Measurements from ENCODE around the gene IL21.

Gene IL21

GRCh38 chr4:122652379-122652778, 31.5 kb upstream of the IL21 start:
- Histone ChIP-seq H3K4me3 (ENCODE audit: low read length, poor library complexity, severe bottlenecking) (no peak overlapping the region), H3K79me2 (ENCODE audit: insufficient read depth, low read length) (no peaks in the 10 kb centered on the region), H3K9me3 (ENCODE audit: insufficient read depth, low read depth, low read length) (no peaks in the 10 kb centered on the region), H3K36me3 (ENCODE audit: insufficient read depth, low read length) (no peaks in the 10 kb centered on the region), H3K4me2 (ENCODE audit: low read depth, low read length, poor library complexity, severe bottlenecking) (no peak overlapping the region), H4K20me1 (ENCODE audit: insufficient read depth, low read length, poor library complexity, severe bottlenecking) (no peaks in the 10 kb centered on the region), H3K4me1 (ENCODE audit: insufficient read depth, low read length, poor library complexity, severe bottlenecking) (no peaks in the 10 kb centered on the region), H3K9me2 (replicated peaks; ENCODE audit: low read depth, low read length) (no peaks in the 10 kb centered on the region), H3K9ac (ENCODE audit: low read depth, low read length, poor library complexity, severe bottlenecking) (no peak overlapping the region), H3K27me3 (ENCODE audit: insufficient read depth, low read length, poor library complexity, severe bottlenecking) (no peaks in the 10 kb centered on the region), H3F3A (ENCODE audit: low read depth) (no peaks in the 10 kb centered on the region), H2AFZ (ENCODE audit: low read length) (no peak overlapping the region)
- TF ChIP-seq, protein P1, sequence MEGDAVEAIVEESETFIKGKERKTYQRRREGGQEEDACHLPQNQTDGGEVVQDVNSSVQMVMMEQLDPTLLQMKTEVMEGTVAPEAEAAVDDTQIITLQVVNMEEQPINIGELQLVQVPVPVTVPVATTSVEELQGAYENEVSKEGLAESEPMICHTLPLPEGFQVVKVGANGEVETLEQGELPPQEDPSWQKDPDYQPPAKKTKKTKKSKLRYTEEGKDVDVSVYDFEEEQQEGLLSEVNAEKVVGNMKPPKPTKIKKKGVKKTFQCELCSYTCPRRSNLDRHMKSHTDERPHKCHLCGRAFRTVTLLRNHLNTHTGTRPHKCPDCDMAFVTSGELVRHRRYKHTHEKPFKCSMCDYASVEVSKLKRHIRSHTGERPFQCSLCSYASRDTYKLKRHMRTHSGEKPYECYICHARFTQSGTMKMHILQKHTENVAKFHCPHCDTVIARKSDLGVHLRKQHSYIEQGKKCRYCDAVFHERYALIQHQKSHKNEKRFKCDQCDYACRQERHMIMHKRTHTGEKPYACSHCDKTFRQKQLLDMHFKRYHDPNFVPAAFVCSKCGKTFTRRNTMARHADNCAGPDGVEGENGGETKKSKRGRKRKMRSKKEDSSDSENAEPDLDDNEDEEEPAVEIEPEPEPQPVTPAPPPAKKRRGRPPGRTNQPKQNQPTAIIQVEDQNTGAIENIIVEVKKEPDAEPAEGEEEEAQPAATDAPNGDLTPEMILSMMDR (conservative IDR thresholded peaks at IDR 0.05; ENCODE audit: low read length) = peak; percentile 58
- no peak for TF ChIP-seq EZH2phosphoT487 (IDR thresholded peaks at IDR 0.05; ENCODE audit: borderline replicate concordance)

- no peak overlapping the region for H3K9ac ChIP-seq (ENCODE audit: low read depth, low read length, poor library complexity, severe bottlenecking)
- H3K79me2 ChIP-seq (ENCODE audit: insufficient read depth, low read length) = no peaks in the 10 kb centered on the region
- no peaks in the 10 kb centered on the region for H3F3A ChIP-seq (ENCODE audit: low read depth)
- H3K4me2 ChIP-seq (ENCODE audit: low read depth, low read length, poor library complexity, severe bottlenecking) = no peak overlapping the region
- no peaks in the 10 kb centered on the region for H4K20me1 ChIP-seq (ENCODE audit: insufficient read depth, low read length, poor library complexity, severe bottlenecking)
- no peaks in the 10 kb centered on the region for H3K9me3 ChIP-seq (ENCODE audit: insufficient read depth, low read depth, low read length)
- H2AFZ ChIP-seq (ENCODE audit: low read length) = no peak overlapping the region
- H3K4me1 ChIP-seq (ENCODE audit: insufficient read depth, low read length, poor library complexity, severe bottlenecking) = no peaks in the 10 kb centered on the region
- no peaks in the 10 kb centered on the region for H3K9me2 ChIP-seq (replicated peaks; ENCODE audit: low read depth, low read length)
- H3K27me3 ChIP-seq (ENCODE audit: insufficient read depth, low read length, poor library complexity, severe bottlenecking) = no peaks in the 10 kb centered on the region
- H3K4me3 ChIP-seq (ENCODE audit: low read length, poor library complexity, severe bottlenecking) = no peak overlapping the region
- no peaks in the 10 kb centered on the region for H3K36me3 ChIP-seq (ENCODE audit: insufficient read depth, low read length)
- TF ChIP-seq EZH2phosphoT487 (IDR thresholded peaks at IDR 0.05; ENCODE audit: borderline replicate concordance) = no peak
- TF ChIP-seq, protein P1 (conservative IDR thresholded peaks at IDR 0.05; ENCODE audit: low read length) = no peak
Observed at GRCh38 chr4:122650148-122650547, 29.3 kb upstream of the IL21 start.

DNA sequence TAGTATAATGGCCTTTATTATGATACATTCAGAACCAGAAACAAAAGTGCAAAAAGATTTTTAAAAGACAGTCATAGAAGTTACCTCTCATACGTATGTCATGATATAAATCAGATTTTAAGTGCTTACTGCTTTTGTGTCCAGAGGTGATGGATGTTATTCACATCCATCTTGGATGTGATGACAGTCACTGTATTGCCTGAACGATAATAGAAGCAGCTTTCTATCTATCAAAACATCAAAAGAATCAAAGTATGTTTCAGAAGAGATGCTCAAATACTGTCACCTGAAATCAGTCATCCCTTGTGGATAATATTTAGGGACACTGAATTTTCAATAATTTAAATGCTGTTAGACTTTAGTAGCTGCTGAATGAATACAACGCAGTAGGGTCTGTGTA, 26.8 kb upstream of the IL21 start:
- no peak overlapping the region for H3K4me2 ChIP-seq (ENCODE audit: low read depth, low read length, poor library complexity, severe bottlenecking)
- no peaks in the 10 kb centered on the region for H3K9me3 ChIP-seq (ENCODE audit: insufficient read depth, low read depth, low read length)
- H3F3A ChIP-seq (ENCODE audit: low read depth) = no peaks in the 10 kb centered on the region
- H3K9ac ChIP-seq (ENCODE audit: low read depth, low read length, poor library complexity, severe bottlenecking) = no peak overlapping the region
- H4K20me1 ChIP-seq (ENCODE audit: insufficient read depth, low read length, poor library complexity, severe bottlenecking) = no peaks in the 10 kb centered on the region
- H3K9me2 ChIP-seq (replicated peaks; ENCODE audit: low read depth, low read length) = no peaks in the 10 kb centered on the region
- H2AFZ ChIP-seq (ENCODE audit: low read length) = no peak overlapping the region
- H3K79me2 ChIP-seq (ENCODE audit: insufficient read depth, low read length) = no peaks in the 10 kb centered on the region
- H3K4me3 ChIP-seq (ENCODE audit: low read length, poor library complexity, severe bottlenecking) = no peak overlapping the region
- H3K36me3 ChIP-seq (ENCODE audit: insufficient read depth, low read length) = no peaks in the 10 kb centered on the region
- H3K4me1 ChIP-seq (ENCODE audit: insufficient read depth, low read length, poor library complexity, severe bottlenecking) = no peaks in the 10 kb centered on the region
- TF ChIP-seq EZH2phosphoT487 (IDR thresholded peaks at IDR 0.05; ENCODE audit: borderline replicate concordance) = no peak
- TF ChIP-seq, protein P1 (conservative IDR thresholded peaks at IDR 0.05; ENCODE audit: low read length) = no peak
- H3K27me3 ChIP-seq (ENCODE audit: insufficient read depth, low read length, poor library complexity, severe bottlenecking) = peaks cover 5% of the 10 kb centered on the region
